GM18498 (cell line): Measurements from ENCODE around the gene PCGF6.
"Not testable (repeated sequence)": the region's sequence is repeated elsewhere in the genome, so short reads cannot be mapped to it uniquely, and the experiment has no call there.

Source experiments
- ATAC-seq: cut with Tn5 transposase; IDR thresholded peaks from one replicate; pipeline ENCODE4 v1.9.1; 2021; ENCODE audit warnings: mild to moderate bottlenecking, moderate library complexity; ENCODE audit not compliant: unreplicated experiment

PCGF6 gene, protein sequence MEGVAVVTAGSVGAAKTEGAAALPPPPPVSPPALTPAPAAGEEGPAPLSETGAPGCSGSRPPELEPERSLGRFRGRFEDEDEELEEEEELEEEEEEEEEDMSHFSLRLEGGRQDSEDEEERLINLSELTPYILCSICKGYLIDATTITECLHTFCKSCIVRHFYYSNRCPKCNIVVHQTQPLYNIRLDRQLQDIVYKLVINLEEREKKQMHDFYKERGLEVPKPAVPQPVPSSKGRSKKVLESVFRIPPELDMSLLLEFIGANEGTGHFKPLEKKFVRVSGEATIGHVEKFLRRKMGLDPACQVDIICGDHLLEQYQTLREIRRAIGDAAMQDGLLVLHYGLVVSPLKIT

DNA sequence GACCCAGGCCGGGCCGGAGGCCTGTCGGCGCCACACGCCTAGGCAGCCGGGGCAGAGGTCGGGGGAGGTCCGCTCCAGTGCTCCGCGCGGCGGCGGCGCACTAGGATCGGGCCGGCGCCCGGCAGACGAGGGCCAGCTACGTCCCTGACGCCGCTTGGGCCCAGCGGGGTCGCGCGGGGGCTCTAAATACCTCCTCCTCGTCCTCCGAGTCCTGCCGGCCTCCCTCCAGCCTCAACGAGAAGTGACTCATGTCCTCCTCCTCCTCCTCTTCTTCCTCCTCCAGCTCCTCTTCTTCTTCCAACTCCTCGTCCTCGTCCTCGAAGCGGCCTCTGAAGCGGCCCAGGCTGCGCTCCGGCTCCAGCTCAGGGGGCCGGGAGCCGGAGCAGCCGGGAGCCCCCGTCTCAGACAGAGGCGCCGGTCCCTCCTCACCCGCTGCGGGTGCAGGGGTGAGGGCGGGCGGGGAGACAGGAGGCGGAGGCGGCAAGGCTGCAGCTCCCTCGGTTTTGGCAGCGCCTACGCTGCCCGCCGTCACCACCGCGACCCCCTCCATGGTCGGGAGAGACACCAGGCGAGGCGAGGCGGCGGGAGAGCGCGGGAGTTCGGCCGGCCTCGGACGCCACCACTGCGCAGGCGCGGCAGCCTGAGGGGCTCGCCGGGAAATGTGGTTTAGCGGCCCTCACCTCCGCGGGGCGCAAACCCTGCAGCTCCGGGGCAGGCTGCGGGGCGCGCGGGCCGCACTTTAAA is at the start of gene PCGF6:
PCGF6 (minus strand) TSS at position 624 of the 744 bp plus-strand sequence; CDS start at position 550, 74 bp downstream.
- ATAC-seq, result peak; percentile 82

DNA sequence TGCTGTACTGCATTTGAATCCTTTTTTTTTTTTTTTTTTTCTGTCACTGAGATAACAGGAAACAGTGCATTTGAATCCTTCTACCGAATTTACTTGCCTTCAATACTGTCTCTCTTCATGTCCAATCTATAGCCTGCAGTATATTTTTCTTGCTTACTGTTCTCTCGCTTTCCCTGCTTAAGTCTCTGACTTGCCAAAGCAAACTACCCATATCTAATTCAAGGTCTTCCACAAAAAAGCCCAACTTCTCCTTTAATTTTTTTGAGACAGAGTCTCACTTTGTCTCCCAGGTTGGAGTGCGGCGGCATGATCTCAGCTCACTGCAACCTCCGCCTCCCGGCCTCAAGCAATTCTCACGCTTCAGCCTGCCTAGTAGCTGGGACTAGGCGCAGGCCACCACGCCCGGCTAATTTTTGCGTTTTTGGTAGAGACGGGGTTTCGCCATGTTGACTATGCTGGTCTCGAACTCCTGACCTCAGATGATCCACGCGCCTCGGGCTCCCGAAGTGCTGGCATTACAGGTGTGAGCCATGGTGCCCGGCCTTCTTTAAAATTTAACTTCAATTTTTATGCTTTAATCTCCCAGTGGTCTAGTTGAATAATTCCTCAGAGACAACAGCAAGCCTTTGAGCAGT is 46.4 kb upstream of the PCGF6 start:
- ATAC-seq, result no peak

DNA sequence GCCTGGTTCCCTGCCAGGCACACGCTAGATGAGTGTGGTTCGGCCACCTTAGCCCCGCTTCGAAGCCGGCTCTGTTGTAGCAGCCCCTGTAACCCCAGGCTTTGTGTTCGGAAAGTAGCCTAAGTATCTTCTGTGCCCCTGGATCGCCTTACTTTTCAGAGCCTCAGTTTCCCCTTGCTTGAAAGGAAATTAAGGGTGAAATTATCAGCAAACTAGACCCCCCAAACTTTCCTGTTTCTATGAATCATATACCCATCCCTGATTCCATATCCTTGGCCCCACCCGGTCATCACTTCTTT is 45.8 kb upstream of the PCGF6 start:
- ATAC-seq, result no peak

DNA sequence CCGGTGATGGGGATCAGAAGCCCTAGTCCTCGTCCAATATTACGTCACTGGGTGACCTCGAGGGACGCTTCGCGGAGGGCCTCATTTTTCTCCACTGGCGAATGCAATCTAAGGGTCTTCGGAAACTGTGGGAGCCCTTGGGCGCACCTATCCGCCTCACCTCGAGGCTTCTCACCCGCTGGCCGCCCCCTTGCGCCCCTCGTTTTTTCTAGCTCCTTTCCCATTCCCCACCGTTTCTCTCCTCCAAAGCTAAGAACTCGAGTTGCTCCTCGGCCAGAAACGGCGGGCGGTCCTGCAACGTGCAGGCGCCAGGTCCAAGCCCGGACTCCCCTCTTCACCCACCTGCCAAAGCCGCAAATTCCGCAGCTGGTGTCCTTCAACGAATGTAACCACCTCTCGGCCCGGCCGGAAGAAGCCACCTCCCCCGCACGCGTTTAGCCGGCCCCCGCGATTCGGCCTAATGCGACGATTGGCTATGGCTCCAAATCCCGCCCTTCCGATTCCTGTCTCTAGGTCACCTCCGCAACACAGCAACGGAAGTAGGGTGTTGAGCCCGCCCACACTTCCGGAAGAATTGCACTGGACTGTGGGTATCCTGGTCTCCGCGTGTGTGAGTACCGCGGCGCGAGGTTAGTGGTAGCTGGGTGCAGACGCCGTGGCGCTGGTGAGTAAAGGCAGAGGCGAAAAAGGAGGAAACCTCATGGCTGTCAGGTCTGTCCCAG is 45.3 kb upstream of the PCGF6 start, which contains the start of the genes ATP5MK and PDCD11:
ATP5MK (minus strand) TSS at position 409 of the 722 bp plus-strand sequence. CDS start 4,018 bp downstream, outside the sequence.
PDCD11 (plus strand) TSS at position 560 of the 722 bp plus-strand sequence. CDS start 1,801 bp downstream, outside the sequence.
- ATAC-seq, result peak; percentile 98

DNA sequence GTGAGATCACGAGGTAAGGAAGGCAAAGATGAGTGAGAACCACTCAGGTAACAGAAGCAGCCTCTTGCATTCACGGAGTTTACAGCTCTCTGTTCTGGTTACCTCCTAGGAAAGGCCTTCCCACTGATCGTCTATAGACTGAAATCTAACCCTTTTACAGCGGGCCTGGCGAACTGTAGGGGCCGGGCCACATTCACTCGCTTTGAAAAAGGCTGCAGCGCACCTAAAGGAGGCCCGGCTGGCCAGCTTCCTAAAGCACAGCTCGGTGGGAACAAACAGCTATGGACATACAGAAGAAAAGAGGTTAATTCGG is 44.8 kb upstream of the PCGF6 start:
- peak; percentile 2 for ATAC-seq

DNA sequence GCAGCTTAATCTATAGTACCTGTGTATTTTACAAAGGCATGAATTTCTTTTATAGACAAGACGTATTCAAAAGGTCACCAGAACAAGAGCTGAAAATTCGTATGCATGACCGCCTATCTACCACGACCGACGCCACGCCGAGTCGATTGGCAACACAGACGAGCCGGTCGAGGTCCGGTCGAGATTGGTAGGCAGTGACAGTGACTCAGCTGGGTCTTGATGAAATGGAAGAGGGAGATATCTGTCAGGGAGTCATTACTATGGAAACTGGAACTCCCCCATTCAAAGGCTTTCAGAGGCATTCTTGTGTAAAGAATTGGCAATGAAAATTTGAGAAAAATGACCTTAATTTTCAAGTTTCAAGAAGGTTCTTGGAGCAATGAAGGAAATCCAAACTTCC is 43.2 kb upstream of the PCGF6 start:
- ATAC-seq, result no peak

DNA sequence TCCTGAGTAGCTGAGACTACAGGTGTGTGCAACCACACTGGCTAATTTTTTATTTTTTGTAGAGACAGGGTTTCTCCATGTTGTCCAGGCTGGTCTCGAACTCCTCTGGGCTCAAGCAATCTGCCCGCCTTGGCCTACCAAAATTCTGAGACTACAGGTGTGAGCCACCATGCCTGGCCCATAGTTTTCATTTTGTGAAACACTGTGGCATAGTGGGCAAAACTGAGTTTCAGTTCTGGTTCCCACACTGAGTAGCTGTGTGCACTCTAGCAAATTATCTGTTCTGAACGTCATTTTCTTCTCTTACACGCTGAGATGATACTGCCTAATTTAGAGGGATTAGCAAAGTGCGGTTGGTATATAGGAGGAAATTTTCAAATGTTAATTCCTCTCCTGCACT is 31.8 kb upstream of the PCGF6 start:
- ATAC-seq, result peak; percentile 74

DNA sequence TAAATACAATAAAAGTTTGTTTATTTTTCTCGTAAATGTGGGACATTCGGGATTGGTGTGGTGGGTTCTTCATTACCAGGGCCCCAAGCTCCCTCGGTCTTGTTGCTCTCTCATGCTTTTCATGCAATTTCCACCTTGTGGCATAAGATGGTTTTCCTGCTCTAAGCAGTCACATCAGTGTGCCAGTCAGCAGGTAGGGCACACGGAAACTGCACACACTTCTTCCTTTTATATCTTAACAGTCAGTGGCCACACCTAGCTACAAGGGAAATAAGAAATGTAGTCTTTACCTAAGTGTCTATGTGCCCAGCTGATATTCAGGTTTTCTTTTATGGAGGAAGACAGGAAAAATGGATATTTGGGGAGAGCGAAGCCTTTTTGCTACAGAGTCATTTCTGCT is 23.3 kb upstream of the PCGF6 start:
- ATAC-seq, result no peak

DNA sequence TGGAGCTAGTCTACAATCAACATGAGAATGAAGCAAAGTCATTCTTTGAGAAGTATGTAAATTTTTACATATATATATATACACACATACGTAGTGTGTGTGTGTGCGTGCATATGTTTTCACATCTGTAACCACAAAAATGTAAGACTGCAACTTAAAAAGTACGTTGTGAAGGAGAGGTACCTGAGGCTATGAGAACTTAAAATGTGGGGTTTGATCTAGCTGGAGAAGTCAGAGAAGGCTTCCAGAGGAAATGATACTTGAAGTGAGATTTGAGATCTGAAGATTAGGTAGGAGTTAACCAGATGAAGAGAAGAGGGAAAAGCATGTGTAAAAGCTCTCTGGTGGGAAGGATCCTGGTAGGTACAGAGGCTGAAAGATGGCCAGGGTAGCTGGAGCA is 22.6 kb upstream of the PCGF6 start:
- no peak for ATAC-seq

DNA sequence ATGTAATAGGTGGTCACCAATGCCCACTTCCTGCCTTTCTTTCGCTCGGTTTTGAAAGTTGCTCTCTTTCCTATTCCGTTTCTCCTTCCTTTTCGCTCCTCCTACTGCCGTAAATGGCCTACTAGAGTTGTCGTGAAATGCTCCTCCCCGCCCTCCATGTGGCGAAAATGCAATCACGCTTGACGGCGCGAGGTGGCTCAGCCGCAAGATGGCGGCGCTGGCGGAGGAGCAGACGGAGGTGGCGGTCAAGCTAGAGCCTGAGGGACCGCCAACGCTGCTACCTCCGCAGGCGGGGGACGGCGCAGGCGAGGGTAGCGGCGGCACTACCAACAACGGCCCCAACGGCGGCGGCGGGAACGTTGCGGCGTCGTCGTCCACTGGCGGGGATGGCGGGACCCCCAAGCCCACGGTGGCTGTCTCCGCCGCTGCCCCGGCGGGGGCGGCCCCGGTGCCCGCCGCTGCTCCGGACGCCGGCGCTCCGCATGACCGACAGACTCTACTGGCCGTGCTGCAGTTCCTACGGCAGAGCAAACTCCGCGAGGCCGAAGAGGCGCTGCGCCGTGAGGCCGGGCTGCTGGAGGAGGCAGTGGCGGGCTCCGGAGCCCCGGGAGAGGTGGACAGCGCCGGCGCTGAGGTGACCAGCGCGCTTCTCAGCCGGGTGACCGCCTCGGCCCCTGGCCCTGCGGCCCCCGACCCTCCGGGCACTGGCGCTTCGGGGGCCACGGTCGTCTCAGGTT is 17.0 kb upstream of the PCGF6 start, which contains the start of gene TAF5:
TAF5 (plus strand) TSS at position 195 of the 737 bp plus-strand sequence; CDS start at position 209, 14 bp downstream.
- peak; percentile 60 for ATAC-seq

DNA sequence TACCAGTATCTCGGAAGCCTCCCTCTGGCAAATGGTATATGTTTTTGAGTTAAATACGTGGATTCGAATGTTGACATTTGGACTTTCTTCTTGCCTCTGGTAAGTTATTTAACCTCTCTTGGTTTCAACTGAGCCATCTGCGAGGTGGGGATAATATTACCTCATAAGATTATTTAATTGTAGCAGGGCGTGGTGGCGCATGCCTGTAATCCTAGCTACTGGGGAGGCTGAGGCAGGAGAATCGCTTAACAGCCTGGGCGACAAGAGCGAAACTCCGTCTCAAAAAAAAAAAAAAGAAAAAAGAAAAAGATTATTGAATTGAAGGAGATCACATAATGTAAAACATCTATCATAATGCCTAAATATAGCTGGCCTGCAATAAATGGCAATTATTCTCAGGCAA is 16.4 kb upstream of the PCGF6 start:
- ATAC-seq, result no peak

DNA sequence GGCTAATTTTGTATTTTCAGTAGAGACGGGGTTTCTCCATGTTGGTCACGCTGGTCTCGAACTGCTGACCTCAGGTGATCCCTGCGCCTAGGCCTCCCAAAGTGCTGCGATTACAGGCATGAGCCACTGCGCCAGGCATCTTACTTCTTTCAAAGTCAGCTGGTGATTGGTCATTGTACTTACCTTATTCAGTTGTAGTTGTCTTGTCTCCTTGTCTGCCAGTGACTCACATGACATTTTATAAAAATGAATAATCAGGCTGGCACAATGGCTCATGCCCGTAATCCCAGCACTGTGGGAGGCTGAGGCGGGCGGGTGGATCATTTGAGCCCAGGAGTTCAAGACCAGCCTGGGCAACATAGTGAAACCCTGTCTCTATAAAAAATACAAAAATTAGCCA is 9.9 kb upstream of the PCGF6 start:
- not testable (repeated sequence) for ATAC-seq

DNA sequence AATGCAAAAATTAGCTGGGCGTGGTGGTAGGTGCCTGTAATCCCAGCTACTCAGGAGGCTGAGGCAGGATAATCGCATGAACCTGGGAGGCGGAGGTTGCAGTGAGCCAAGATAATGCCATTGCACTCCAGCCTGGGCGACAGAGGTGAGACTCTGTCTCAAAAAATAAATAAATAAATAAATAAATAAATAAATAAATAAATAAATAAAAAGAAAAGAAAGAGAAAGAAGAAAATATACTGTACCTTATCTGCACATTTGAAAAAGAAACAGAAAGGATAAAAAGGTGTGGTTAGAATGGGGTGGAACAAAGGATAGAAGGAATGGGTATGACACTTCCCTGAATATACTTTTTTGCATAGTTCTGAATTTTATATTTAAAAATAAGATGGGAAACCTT is 8.6 kb upstream of the PCGF6 start:
- not testable (repeated sequence) for ATAC-seq

DNA sequence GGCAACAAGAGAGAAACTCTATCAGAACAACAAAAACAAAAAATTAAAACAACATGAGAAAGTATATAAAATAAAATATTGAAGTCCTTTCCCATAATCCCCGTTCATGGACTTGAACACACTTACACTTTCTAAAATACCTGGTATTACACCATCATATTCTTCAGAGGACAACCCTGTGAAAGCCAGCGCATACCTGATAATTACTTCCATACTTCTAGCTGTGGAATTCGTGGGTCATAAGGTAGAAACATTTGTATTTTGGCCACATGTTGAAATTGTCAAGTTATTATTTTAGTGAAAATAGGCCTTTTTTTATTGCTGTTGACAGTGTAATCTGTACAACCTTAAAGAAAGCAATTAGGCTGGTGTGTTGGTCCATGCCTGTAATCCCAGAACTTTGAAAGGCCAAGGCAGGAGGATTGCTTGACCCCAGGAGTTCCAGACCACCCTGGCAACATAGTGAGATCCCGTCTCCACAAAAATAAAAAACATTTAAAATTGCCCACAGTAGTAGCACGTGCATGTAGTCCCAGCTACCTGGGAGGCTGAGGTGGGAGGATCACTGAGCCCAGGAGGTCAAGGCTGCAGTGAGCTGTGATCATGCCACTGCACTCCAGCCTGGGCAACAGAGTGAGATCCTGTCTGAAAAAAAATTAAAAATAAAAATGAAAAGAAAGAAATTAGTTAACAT is 5.1 kb upstream of the PCGF6 start:
- no peak for ATAC-seq

DNA sequence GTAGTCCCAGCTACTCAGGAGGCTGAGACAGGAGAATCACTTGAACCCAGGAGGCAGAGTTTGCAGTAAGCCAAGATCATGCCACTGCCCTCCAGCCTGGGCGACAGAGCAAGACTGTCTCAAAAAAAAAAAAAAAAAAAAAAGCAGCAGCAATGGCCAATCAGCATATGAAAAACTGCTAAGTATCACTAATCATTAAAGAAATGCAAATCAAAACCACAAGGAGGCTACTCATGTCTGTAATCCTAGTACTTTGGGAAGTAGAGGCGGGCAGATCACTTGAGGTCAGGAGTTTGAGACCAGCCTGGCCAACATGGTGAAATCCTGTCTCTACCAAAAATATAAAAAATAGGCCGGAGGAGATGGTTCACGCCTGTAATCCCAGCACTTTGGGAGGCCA is 3.6 kb upstream of the PCGF6 start:
- ATAC-seq, result not testable (repeated sequence)

DNA sequence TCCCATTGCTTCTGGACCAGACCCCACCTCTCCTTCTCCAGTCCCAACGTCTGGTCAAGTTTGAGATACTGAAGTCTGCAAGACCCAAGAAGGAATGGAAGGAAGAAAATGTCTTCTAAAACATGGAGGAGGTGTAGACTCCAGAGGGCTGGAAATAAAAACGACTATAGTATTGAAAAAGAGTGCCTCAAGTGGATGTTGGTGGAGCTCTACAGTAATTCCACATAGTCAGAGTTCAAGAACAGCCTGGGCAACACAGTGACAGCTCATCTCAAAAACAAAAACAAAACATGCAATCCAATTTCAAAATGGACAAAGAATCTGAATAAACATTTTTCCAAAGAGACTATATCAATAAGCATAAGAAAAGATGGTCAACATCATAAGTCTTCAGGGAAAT is 2.3 kb upstream of the PCGF6 start:
- no peak for ATAC-seq

DNA sequence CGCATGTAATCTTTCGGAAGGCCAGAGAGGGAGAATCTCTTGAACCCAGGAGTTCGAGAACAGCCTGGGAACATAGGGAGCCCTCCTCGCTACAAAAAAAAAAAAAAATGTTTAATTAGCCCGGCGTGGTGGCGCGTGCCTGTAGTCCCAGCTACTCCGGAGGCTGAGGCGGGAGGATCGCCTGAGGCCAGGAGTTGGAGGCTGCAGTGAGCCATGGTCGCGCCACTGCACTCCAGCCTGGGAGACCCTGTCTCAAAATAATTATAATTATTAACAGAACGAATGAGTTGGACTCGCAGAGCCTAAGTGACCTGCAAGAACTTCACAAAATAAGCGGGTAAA is 794 bp downstream of the PCGF6 start:
- ATAC-seq, result no peak

DNA sequence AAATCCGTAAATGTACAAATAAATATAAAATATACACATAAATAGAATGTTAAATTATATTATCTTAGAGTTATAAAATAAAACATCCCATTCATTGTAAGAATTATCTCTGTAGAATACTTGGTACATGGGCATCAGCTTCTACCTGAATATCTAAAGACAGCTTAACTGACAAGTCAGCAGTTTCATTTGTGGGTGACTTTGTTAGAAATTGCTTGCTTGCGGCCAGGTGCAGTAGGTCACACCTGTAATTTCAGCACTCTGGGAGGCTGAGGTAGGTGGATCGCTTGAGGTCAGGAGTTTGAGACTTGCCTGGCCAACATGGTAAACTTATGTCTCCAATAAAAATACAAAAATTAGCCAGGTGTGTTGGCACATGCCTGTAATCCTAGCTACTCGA is 14.6 kb downstream of the PCGF6 start:
- no peak for ATAC-seq

DNA sequence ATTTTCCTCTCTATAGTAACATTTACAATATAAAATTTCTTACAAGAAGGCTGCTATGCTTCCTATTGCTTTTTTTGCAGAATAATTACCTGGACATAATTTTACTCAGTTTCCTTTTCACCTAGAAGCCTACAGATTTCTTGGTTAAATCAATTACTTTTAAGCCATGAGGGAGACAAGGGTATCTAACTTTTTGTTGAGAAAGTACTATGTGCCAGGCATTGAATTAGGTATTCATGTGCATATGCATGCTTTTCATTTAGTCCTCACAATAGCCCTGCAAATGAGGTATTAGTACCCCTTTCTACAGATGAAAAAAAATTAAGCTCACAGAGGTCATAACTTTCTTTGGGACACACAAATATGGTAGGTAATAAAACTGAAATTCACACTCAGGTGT is 16.4 kb downstream of the PCGF6 start:
- ATAC-seq, result no peak

DNA sequence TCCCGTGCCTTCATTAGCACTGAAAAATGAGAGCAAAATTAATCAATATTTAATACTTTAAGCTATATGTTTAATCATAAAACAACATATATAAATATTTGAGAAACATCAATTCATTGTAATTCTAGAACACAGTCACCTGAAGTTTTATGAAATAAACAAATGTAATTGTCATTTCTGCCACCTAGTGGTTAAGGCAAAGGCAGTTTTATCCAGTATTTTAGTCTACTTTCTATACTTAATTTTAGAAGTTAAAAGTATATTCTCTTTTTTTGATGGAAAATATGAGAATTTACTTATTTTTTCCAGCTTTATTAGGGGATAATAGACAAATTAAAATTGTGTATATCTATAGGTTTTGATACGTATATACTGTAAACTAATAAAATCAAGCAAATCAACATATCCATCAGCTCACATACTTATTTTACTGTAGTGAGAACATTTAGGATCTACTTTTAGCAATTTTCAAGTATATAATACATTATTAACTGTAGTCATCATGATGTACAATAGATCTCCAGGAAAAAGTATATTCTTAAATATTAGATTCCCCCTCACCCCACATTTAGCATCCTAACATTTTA is 16.9 kb downstream of the PCGF6 start:
- ATAC-seq, result no peak
